SK-N-MC (cell line): ENCODE measurements around the gene PPCDC.

Experiments
- EZH2 ChIP-seq: fragments of 200-600 bp; sonication (generic); IDR thresholded peaks from one replicate; pipeline ENCODE4 v1.6.1; 2017; ENCODE audit warnings: antibody characterized with exemption
- FOXP2 ChIP-seq: optimal IDR thresholded peaks from 2 replicates; pipeline ENCODE3; 2011; ENCODE audit warnings: mild to moderate bottlenecking, moderate library complexity; ENCODE audit not compliant: insufficient read depth; ENCODE audit errors: extremely low read length, control extremely low read depth
- POLR2AphosphoS5 ChIP-seq: IDR thresholded peaks from 2 replicates; pipeline ENCODE4 v1.6.1; 2012; ENCODE audit warnings: mild to moderate bottlenecking, low read depth, low read length, borderline replicate concordance

DNA sequence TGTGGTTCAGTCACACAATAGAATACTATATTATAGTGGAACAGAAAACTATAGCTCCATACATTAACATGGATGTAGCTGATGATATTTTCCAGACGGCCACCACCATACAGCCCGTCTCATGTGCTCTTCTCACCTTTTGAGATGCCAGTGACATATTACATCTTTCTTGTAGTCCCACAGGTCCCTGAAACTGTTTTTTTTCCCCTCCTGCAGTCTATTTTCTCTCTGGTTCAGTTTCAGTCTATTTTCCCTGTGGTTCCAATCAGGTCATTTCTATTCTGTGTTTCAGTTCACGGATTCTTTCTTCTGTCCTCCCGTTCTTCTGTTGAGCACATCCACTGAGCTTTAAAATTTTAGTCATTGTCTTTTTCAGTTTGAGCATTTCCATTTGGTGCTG is 72.2 kb downstream of the PPCDC start:
- no peak for TF ChIP-seq POLR2AphosphoS5
- TF ChIP-seq EZH2 = no peak
- TF ChIP-seq FOXP2 = no peak
